ENCODE results near the gene MORN5. TPM values are rescaled to one million over a fixed set of nuclear protein-coding genes. Genes with fewer than 3 reads are reported as not detected.

Gene MORN5
- total and polyA plus RNA-seq, 2 experiments from 2014 or later: not detected

- Histone ChIP-seq H3K27me3 (ENCODE audit: insufficient read depth) (peaks cover 34% of the 10 kb centered on the region), H3K4me3 (no peak overlapping the region), H3K27ac (ENCODE audit: low read depth) (no peak overlapping the region), H3K4me1 (ENCODE audit: insufficient read depth) (peaks cover 45% of the 10 kb centered on the region), H4K20me1 (replicated peaks; ENCODE audit: insufficient read depth) (no peaks in the 10 kb centered on the region), H3K36me3 (ENCODE audit: insufficient read depth) (no peaks in the 10 kb centered on the region), H3F3A (replicated peaks; ENCODE audit: low read depth) (no peaks in the 10 kb centered on the region), H3K9me2 (ENCODE audit: insufficient read depth) (0 out of 2 replicates have a peak, but pooled peaks cover 3% of the 10 kb centered on the region), H2AFZ (no peak overlapping the region), H3K4me2 (no peak overlapping the region; the same call in 1 of the 2 replicates), H3K79me2 (replicated peaks; ENCODE audit: insufficient read depth) (no peaks in the 10 kb centered on the region)
- DNase-seq (ENCODE audit: low spot score) (no peak), ATAC-seq (no peak)
- TF ChIP-seq EZH2 (IDR thresholded peaks at IDR 0.05; ENCODE audit: low read depth, unreplicated experiment) (no peak), STAT1 (IDR thresholded peaks at IDR 0.05; ENCODE audit: unreplicated experiment) (no peak), POLR2AphosphoS5 (IDR thresholded peaks at IDR 0.05; ENCODE audit: low read depth) (no peak), CREB1 (CRISPR knock-in tag; IDR thresholded peaks at IDR 0.05; ENCODE audit: low read depth) (no peak), ZNF331 (CRISPR knock-in tag; IDR thresholded peaks at IDR 0.05; ENCODE audit: low read depth) (no peak), NANOG (IDR thresholded peaks at IDR 0.05; ENCODE audit: borderline replicate concordance) (no peak), JUNB (IDR thresholded peaks at IDR 0.05; ENCODE audit: unreplicated experiment) (no peak), CTCF (conservative IDR thresholded peaks at IDR 0.05; ENCODE audit: low read depth in 2 of 2) (no peak), EZH2phosphoT487 (IDR thresholded peaks at IDR 0.05; ENCODE audit: unreplicated experiment) (no peak), ZNF114 (CRISPR knock-in tag; IDR thresholded peaks at IDR 0.05) (no peak), ZNF462 (CRISPR knock-in tag; IDR thresholded peaks at IDR 0.05) (no peak)
- TF ChIP-seq, protein P1, sequence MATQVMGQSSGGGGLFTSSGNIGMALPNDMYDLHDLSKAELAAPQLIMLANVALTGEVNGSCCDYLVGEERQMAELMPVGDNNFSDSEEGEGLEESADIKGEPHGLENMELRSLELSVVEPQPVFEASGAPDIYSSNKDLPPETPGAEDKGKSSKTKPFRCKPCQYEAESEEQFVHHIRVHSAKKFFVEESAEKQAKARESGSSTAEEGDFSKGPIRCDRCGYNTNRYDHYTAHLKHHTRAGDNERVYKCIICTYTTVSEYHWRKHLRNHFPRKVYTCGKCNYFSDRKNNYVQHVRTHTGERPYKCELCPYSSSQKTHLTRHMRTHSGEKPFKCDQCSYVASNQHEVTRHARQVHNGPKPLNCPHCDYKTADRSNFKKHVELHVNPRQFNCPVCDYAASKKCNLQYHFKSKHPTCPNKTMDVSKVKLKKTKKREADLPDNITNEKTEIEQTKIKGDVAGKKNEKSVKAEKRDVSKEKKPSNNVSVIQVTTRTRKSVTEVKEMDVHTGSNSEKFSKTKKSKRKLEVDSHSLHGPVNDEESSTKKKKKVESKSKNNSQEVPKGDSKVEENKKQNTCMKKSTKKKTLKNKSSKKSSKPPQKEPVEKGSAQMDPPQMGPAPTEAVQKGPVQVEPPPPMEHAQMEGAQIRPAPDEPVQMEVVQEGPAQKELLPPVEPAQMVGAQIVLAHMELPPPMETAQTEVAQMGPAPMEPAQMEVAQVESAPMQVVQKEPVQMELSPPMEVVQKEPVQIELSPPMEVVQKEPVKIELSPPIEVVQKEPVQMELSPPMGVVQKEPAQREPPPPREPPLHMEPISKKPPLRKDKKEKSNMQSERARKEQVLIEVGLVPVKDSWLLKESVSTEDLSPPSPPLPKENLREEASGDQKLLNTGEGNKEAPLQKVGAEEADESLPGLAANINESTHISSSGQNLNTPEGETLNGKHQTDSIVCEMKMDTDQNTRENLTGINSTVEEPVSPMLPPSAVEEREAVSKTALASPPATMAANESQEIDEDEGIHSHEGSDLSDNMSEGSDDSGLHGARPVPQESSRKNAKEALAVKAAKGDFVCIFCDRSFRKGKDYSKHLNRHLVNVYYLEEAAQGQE (IDR thresholded peaks at IDR 0.05; ENCODE audit: unreplicated experiment): no peak
- TF ChIP-seq, protein P2, sequence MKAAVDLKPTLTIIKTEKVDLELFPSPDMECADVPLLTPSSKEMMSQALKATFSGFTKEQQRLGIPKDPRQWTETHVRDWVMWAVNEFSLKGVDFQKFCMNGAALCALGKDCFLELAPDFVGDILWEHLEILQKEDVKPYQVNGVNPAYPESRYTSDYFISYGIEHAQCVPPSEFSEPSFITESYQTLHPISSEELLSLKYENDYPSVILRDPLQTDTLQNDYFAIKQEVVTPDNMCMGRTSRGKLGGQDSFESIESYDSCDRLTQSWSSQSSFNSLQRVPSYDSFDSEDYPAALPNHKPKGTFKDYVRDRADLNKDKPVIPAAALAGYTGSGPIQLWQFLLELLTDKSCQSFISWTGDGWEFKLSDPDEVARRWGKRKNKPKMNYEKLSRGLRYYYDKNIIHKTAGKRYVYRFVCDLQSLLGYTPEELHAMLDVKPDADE (IDR thresholded peaks at IDR 0.05): no peak
- Mint-ChIP-seq H3K36me3 (ENCODE audit: low read depth) (no peaks in the 10 kb centered on the region), H3K4me1 (peaks cover 43% of the 10 kb centered on the region), H3K27me3 (ENCODE audit: insufficient read depth, low read depth, poor library complexity) (peaks cover 45% of the 10 kb centered on the region), H3K4me3 (no peak overlapping the region), H3K9me3 (no peaks in the 10 kb centered on the region; the same call in 2 of the 3 replicates), H3K27ac (no peak overlapping the region)
Observed at GRCh38 chr9:122130837-122131236, 28.9 kb upstream of the MORN5 start.
